ENCODE results near the gene LASP1.
"Not testable (repeated sequence)": the region's sequence is repeated elsewhere in the genome, so short reads cannot be mapped to it uniquely, and the experiment has no call there.

Gene LASP1

DNA sequence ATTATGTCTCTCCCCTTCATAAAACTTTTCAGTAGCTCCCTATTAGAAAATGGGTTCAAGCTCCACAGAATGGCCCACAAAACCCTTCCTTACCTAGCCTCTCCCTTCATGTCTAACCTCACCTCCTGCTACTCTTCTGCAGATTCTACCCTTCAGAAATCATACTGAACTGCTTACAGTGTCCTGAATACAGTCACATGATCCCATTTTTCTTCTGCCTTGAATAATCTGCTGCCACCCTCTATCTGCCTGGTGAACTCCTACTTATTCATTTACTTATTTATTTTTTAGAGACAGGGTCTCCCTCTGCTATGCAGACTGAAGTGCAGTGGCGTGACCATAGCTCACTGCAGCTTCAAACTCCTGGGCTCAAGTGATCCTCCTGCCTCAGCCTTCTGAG is 70.5 kb downstream of the LASP1 start:
- no peak for DNase-seq

DNA sequence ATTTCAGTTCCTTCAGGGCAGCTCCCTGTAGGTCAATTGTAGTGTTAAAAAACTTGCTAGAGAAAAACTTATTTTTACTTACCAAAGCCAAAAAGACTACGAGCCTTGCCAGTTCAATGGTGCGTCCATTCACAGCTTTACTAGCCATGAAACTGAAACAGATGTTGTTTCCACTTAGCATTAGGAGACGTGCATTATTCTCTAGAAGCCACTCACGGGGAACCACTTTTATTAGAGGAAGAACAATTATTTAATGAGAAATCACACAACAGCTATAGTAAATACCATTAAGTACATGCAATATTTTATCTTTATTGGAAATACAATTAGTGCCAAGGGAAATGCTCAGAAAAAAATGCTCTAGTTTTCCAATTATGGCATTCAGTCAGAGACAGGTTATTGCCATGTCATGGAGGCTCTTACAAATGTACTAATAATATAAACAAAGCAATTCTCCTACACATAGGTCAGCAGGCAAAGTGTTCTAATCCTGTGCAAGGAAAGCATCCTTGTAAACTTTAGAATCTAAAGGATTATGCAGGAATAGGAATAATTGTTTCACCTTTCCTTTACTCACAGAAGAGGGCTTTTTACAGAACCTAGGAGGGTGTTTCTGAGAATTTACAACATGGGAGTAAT is 73.0 kb downstream of the LASP1 start:
- no peak for DNase-seq

- no peak for DNase-seq
These were observed 73.7 kb downstream of the LASP1 start for GRCh38 chr17:38943607-38944006.

- no peak for DNase-seq
These were observed 77.3 kb downstream of the LASP1 start for GRCh38 chr17:38947189-38947588.

GRCh38 chr17:38953800-38954199 is 83.9 kb downstream of the LASP1 start:
- DNase-seq: not testable (repeated sequence)

DNA sequence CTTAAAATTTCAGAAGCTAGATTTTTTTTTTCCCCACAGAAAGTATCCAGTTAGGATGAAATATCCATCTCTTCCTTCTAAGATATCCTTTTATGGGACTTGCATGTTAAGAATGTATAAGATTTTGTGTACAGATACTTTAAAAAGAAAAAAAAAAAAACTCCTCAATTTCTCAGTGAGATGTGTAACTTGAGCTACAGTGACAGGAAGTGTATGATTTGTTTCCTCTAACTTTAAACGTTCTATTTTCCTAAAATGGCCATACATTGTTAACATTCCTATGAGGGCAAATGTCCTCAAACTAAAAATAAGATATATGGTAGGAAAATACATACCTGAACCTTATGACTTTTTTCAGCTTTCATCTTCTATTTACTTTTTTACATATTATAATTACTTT is 88.5 kb downstream of the LASP1 start:
- no peak for DNase-seq

DNA sequence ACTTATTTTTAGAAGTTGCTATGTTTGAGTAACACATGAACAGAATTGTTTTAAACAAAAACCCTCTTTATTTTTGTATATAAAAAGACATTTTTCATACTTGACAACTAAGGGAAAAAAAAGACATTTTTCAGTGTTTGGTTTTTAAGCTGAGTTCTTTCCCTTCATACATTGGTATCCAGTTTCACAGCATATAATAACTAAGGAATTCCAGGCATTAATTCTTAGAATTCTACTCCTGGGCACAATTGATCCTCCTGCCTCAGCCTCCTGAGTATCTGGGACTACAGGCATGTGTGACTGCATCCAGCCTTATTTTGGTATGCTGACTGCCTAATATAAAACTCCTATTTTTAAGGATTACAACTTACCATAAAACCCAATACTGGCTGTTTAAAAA is 88.9 kb downstream of the LASP1 start:
- no peak for DNase-seq

- no peak for DNase-seq
These were observed 89.7 kb downstream of the LASP1 start for GRCh38 chr17:38959508-38959907.

DNA sequence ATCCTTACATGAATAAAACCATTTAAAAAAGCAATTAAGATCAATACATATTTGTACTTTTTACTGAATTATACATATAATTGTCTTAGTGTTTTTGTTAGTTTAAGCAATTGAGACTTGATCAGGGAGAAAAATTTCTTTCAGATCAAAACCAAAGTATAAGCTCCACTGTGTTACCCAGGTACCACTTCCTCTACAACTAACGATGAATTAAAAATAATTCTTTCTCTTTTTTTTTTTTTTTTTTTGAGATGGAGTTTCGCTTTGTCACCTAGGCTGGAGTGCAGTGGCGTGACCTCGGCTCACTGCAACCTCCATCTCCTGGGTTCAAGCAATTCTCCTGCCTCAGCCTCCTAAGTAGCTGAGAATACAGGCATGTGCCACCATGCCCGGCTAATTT is 90.5 kb downstream of the LASP1 start:
- DNase-seq: no peak

DNA sequence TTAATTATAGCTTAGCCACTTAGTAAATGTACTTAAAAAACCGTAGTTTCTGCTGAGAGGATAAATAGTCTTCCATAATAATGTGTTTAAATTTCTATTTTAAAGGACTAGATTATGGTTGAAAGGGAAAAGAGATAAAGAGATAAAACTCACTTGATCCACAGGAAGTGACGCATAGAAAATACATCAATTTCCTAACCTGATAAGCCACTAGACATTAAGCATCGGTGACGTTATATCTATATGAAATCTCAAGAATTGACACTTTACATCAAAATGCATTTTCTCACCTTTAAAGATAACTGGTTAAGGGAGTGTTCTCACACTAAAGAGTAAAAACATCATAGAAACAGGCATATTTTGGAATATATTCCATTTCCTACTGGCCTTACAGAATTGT is 91.6 kb downstream of the LASP1 start:
- no peak for DNase-seq

- peak; percentile 79 for DNase-seq
These were observed 97.5 kb downstream of the LASP1 start, which contains the start of gene FBXO47 for GRCh38 chr17:38967290-38967738. TSS of gene FBXO47 (minus strand) at chr17:38967403. CDS start at chr17:38963025, 4,378 bp downstream.

DNA sequence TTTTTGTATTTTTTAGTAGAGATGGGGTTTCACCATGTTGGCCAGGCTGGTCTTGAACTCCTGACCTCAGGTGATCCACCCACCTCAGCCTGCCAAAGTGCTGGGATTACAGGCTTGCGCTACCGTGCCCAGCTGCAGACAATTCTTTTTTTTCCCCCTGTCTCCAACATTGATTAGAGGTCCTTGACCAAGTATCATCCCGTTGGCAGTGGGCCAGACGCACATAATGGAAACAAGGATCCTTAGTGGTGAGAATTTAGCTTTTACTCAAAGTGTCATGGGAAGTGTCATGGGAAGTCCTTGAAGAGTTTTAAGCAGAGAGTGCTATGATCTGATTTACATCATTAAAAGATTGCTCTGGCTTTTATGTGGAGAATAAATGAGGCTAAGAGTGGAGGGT is 99.4 kb downstream of the LASP1 start:
- no peak for DNase-seq

GRCh38 chr17:38970128-38970527 is 100.3 kb downstream of the LASP1 start:
- DNase-seq: no peak

- no peak for DNase-seq
These were observed 100.9 kb downstream of the LASP1 start for GRCh38 chr17:38970804-38971203.
